Psoas muscle (tissue), 8 donors: ENCODE data around the gene SAP25. TPM values are rescaled to one million over a fixed set of nuclear protein-coding genes. Genes with fewer than 3 reads are reported as not detected.
"Not testable (repeated sequence)": the region's sequence is repeated elsewhere in the genome, so short reads cannot be mapped to it uniquely, and the experiment has no call there.

ENCODE experiments used
- ATAC-seq, 4 donors: fragments of 200-7000 bp; cut with Tn5 transposase; one replicate each; pipeline ENCODE4 v1.9.1; 2020; ENCODE audit warnings: moderate library complexity in 3 of 4, mild to moderate bottlenecking in 2 of 4
- DNase-seq, 2 donors: peaks; one replicate each; pipeline ENCODE4 v3.0.0-alpha.2; 2020
- H3K27ac ChIP-seq: fragments of 200-600 bp; one replicate; pipeline ENCODE4 v1.8.0; 2022
- H3K27me3 ChIP-seq, 3 donors: fragments of 200-600 bp in 1 of 3; one replicate each; pipeline versions ENCODE4 v1.6.1 to v1.8.0; 2013 to 2022; ENCODE audit warnings: low read length in 2 of 3, mild to moderate bottlenecking in 2 of 3, moderate library complexity in 1 of 3; ENCODE audit not compliant: insufficient read depth in 3 of 3
- H3K36me3 ChIP-seq, 2 donors: fragments of 200-600 bp in 1 of 2; one replicate each; pipeline versions ENCODE4 v1.6.1 to v1.8.0; 2013 to 2022; ENCODE audit warnings: low read depth in 1 of 2, mild to moderate bottlenecking in 1 of 2, moderate library complexity in 1 of 2; ENCODE audit not compliant: insufficient read depth in 1 of 2
- H3K4me1 ChIP-seq: fragments of 200-600 bp; one replicate; pipeline ENCODE4 v1.8.0; 2022
- H3K4me3 ChIP-seq: fragments of 200-600 bp; one replicate; pipeline ENCODE4 v1.8.0; 2022; ENCODE audit warnings: mild to moderate bottlenecking
- H3K9me3 ChIP-seq: fragments of 200-600 bp; one replicate; pipeline ENCODE4 v1.8.0; 2022
- CTCF ChIP-seq: fragments of 200-600 bp; IDR thresholded peaks from one replicate; pipeline ENCODE4 v1.8.0; 2022; ENCODE audit warnings: antibody characterized with exemption
- WGBS, 3 donors: extraction: QIAGEN DNeasy Blood & Tissue Kit; methylation state at CpG; one replicate each; pipeline versions ENCODE4 v1.1.6 to v1.1.7; 2013; 5-methylcytosine and 5-hydroxymethylcytosine counted together
- intact Hi-C, 2 donors: fragments of 100-400 bp; cut with DNase I; formaldehyde crosslinking; loops; one replicate each; pipeline versions ENCODE4 v1.11.0 to v1.14.2; 2022
- polyA plus RNA-seq, 3 donors: library from polyadenylated mRNA; stranded (reverse); fragments of 200-250 nt; gene quantifications; one replicate each; pipeline ENCODE4 v1.2.3, GENCODE V29; 2013
- total RNA-seq, 4 donors: library from RNA; stranded (reverse); fragmentation: NEBNext Ultra II Directional in 2 of 4; extraction: Animal tissue kit (Norgen Biotek cat#: 25700) in 2 of 4; gene quantifications; one replicate each; pipeline versions ENCODE4 v1.2.1 to v1.2.4, GENCODE V29; 2021 to 2023
- donor health status: healthy with polysubstance abuse.
- donor health status: DM: no; HTN: no; CAD: no; lungs with moderate emphysema.
- donor health status: Bipolar disorder and iron deficiency.
- donor health status: healthy.
- donor health status: DM: yes; HTN: yes; CAD: no.
- donor health status: DM: no; HTN: no; CAD: no.
- donor health status: DM: no; HTN: no; CAD: no.
- donor health status: DM: yes; HTN: yes; CAD: no.

Gene SAP25
- total and polyA plus RNA-seq, 7 donors: 0.21 to 1.9 (median 0.59) TPM; not detected in 2

GRCh38 chr7:100552532-100552931 lies 21.2 kb downstream of the SAP25 start:
- DNase-seq (no peak), ATAC-seq (no peak)
- no peaks in the 10 kb centered on the region for H3K9me3 ChIP-seq
- 94 to 100% (median 100%) methylated on average over 2 of the region's 2 CpGs for WGBS, 3 donors
- peaks cover 7% of the 10 kb centered on the region for H3K4me1 ChIP-seq
- no peak overlapping the region for H3K4me3 ChIP-seq
- H3K36me3 ChIP-seq: peaks cover 10 to 54% of the 10 kb centered on the region in 2 donors
- no peak overlapping the region for H3K27ac ChIP-seq
- intact Hi-C loops: no loop called here
- H3K27me3 ChIP-seq: no peaks in the 10 kb centered on the region
- TF ChIP-seq CTCF: no peak

GRCh38 chr7:100548446-100548845 lies 25.3 kb downstream of the SAP25 start:
- Histone ChIP-seq H3K36me3 (peaks cover 2 to 31% of the 10 kb centered on the region in 2 donors), H3K27ac (peak overlapping the region; percentile 38), H3K4me1 (peaks cover 26% of the 10 kb centered on the region)
- ATAC-seq, H3K9me3 ChIP-seq, H3K4me3 ChIP-seq, H3K27me3 ChIP-seq, DNase-seq: not testable (repeated sequence)
- intact Hi-C loops: loop anchor here in 1 of 2 donors (5.0 kb wide), 1 partner anchor 71 kb away; the partner anchor contains the start of gene TSC22D4
- 74 to 85% (median 79%) methylated on average over 5 of the region's 5 CpGs for WGBS, 3 donors

GRCh38 chr7:100547872-100548271 lies 25.8 kb downstream of the SAP25 start:
- DNase-seq (no peak), ATAC-seq (no peak)
- Histone ChIP-seq H3K4me1 (peaks cover 26% of the 10 kb centered on the region), H3K27ac (peak overlapping the region; percentile 38), H3K4me3 (no peak overlapping the region), H3K27me3 (no peaks in the 10 kb centered on the region), H3K36me3 (peaks cover 0 to 26% of the 10 kb centered on the region in 2 donors), H3K9me3 (no peaks in the 10 kb centered on the region)
- intact Hi-C loops: loop anchor here (2.0 to 5.0 kb wide), 2 partner anchors 15 to 71 kb away; partner anchors contain the start of gene TSC22D4 (in 1 of the 2)
- no peak for TF ChIP-seq CTCF
- 44 to 71% (median 54%) methylated on average over 2 of the region's 2 CpGs for WGBS, 3 donors

- peak overlapping the region; percentile 71 for H3K27ac ChIP-seq
- no peaks in the 10 kb centered on the region for H3K9me3 ChIP-seq
- H3K36me3 ChIP-seq: peaks cover 0 to 19% of the 10 kb centered on the region in 2 donors
- whole genome bisulfite sequencing, 3 donors: 57 to 62% (median 61%) methylated on average over 9 of the region's 9 CpGs
- intact Hi-C loops: loop anchor here (2.0 to 5.0 kb wide), 2 partner anchors 14 to 70 kb away; partner anchors contain the start of gene TSC22D4 (in 1 of the 2)
- H3K4me3 ChIP-seq: no peak overlapping the region
- H3K4me1 ChIP-seq: peaks cover 26% of the 10 kb centered on the region
- DNase-seq (no peak), ATAC-seq (no peak)
- no peak for TF ChIP-seq CTCF
- H3K27me3 ChIP-seq: no peaks in the 10 kb centered on the region
Observed at GRCh38 chr7:100546926-100547800, 26.5 kb downstream of the SAP25 start.
